Prostate gland (tissue), 2 donors: ENCODE measurements around the gene ACD. TPM values are rescaled to one million over a fixed set of nuclear protein-coding genes. Genes with fewer than 3 reads are reported as not detected.
"Not testable (repeated sequence)": the region's sequence is repeated elsewhere in the genome, so short reads cannot be mapped to it uniquely, and the experiment has no call there.

ENCODE experiments used
- DNase-seq: peaks from one replicate; pipeline ENCODE4 v3.0.0-alpha.2; 2019; ENCODE audit warnings: low spot score
- H3K27ac ChIP-seq, 2 donors: fragments of 200-600 bp; sonication (generic); 2 replicates each; pipeline ENCODE4 v1.5.1; 2017 to 2019
- H3K27me3 ChIP-seq: fragments of 200-600 bp; sonication (generic); replicated peaks from 2 replicates; pipeline ENCODE4 v1.5.1; 2019; ENCODE audit not compliant: insufficient read depth
- H3K36me3 ChIP-seq, 2 donors: fragments of 200-600 bp; sonication (generic); 1 replicate in 1 of 2; 2 replicates in 1 of 2; pipeline versions ENCODE4 v1.5.1 to v1.8.1; 2017 to 2019
- H3K4me1 ChIP-seq: fragments of 200-600 bp; sonication (generic); replicated peaks from 2 replicates; pipeline ENCODE4 v1.5.1; 2019
- H3K4me3 ChIP-seq, 2 donors: fragments of 200-600 bp; sonication (generic); 2 replicates each; pipeline ENCODE4 v1.5.1; 2017 to 2019
- H3K9me3 ChIP-seq: fragments of 200-600 bp; sonication (generic); 2 replicates; pipeline ENCODE4 v1.5.1; 2017
- CTCF ChIP-seq, 4 experiments: fragments of 200-600 bp in 2 of 4; fragments of 450-650 bp in 2 of 4; sonication (generic) in 2 of 4; IDR thresholded peaks; 1 replicate in 3 of 4; 2 replicates in 1 of 4; pipeline ENCODE4 v1.5.1; 2016 to 2019; ENCODE audit warnings: antibody characterized with exemption in 4 of 4, mild to moderate bottlenecking in 2 of 4, moderate library complexity in 2 of 4
- POLR2A ChIP-seq: fragments of 450-650 bp; IDR thresholded peaks from one replicate; pipeline ENCODE4 v1.6.1; 2016; ENCODE audit warnings: antibody characterized with exemption, mild to moderate bottlenecking
- POLR2AphosphoS5 ChIP-seq: sonication (generic); formaldehyde crosslinking; IDR thresholded peaks from one replicate; pipeline ENCODE4 v1.6.1; 2017; ENCODE audit warnings: antibody characterized with exemption
- WGBS: methylation state at CpG from one replicate; pipeline ENCODE4 v1.1.5; 2018; 5-methylcytosine and 5-hydroxymethylcytosine counted together
- intact Hi-C: fragments of 100-400 bp; cut with DNase I; formaldehyde crosslinking; loops from one replicate; pipeline ENCODE4 v1.14.2; 2022
- total RNA-seq, 2 donors: library from RNA; depleted of rRNA; stranded (reverse); fragments of >200 nt; gene quantifications; one replicate each; pipeline ENCODE4 v1.1.0, GENCODE V29; 2016

Gene ACD
- total RNA-seq, 2 donors from 2014 or later, result 17.1 to 45.4 TPM

DNA sequence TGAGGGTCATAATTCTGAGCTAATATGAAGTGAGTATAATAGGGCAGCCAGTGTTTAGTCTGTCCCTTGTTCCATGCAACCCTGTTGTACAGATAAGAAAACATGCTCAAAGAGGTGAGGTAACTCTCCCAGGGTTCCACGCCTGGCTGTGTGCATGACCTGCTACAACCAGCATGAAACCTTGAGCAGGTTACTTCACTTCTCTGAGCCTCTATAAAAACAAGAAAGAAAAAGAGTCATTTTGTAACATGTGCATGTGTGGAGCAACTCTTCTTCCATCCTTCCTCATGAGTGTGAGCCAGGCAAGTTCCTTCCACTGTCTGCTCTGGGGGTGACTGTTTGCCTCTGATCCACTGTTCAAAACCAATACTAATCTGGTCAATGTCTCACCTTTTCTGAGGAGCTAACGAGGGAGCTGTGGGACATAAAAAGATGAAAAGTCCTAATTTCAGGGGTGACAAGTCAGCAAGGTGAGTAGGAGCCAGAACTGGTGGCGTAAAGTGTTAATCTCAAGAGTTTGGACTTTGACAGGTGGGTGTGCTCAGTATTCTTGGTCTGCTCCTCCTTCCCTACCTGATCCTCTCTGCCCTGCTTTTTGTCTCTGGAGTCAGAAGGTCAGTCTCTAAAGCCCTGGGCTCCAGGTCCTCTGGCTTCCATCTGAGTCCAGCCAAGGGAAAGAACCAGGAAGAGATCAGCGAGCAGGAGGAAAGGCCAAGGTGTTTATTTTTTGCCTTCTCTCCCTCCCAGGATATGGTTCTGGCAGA, 37.5 kb upstream of the ACD start:
- DNase-seq, result no peak
- intact Hi-C loops, result no loop called here

GRCh38 chr16:67694611-67695010, 34.6 kb upstream of the ACD start:
- H3K9me3 ChIP-seq, result no peaks in the 10 kb centered on the region
- intact Hi-C loops, result no loop called here
- TF ChIP-seq POLR2A, result no peak
- no peak for TF ChIP-seq CTCF (IDR thresholded peaks at IDR 0.05)
- TF ChIP-seq POLR2AphosphoS5, result no peak
- H3K27me3 ChIP-seq, result no peaks in the 10 kb centered on the region
- 42% methylated on average over 2 of the region's 2 CpGs for WGBS
- no peak for DNase-seq
- no peaks in the 10 kb centered on the region for H3K4me1 ChIP-seq
- no peaks in the 10 kb centered on the region for H3K36me3 ChIP-seq
- no peak overlapping the region for H3K4me3 ChIP-seq
- no peak overlapping the region for H3K27ac ChIP-seq

More for the DNA sequence above, 37.5 kb upstream of the ACD start:
- no peaks in the 10 kb centered on the region for H3K36me3 ChIP-seq
- TF ChIP-seq POLR2AphosphoS5 (no peak), CTCF (IDR thresholded peaks at IDR 0.05) (no peak), POLR2A (no peak)
- 83% methylated on average over 4 of the region's 4 CpGs for WGBS
- H3K4me1 ChIP-seq, result no peaks in the 10 kb centered on the region
- H3K4me3 ChIP-seq, result no peak overlapping the region
- no peak overlapping the region for H3K27ac ChIP-seq
- no peaks in the 10 kb centered on the region for H3K27me3 ChIP-seq
- H3K9me3 ChIP-seq, result no peaks in the 10 kb centered on the region

DNA sequence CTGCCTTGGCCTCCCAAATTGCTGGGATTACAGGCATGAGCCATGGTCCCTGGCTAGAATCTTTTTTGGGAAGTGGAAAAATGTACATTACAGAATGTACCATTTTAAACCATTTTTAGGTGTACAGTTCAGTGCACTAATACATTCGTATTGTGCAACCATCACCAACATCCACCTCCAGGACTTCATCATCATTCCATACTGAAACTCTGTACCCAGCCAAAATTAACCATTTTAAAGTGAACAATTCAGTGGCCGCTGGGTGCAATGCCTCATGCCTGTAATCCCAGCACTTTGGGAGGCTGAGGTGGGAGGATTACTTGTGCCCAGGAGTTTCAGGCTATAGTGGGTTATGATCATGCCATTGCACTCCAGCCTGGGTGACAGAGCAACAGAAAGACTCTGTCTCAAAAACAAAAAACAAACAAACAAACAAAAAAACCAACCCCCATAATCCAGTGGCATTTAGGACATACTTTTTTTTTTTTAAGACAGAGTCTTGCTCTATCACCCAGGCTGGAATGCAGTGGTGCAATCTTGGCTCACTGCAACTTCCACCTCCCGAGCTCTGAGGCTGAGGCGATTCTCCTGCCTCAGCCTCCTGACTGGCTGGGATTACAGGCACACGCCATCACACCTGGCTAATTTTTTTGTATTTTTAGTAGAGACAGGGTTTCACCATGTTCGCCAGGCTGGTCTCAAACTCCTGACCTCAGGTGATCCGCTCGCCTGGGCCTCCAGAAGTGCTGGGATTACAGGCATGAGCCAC, 33.6 kb upstream of the ACD start:
- H3K4me1 ChIP-seq, DNase-seq, H3K27ac ChIP-seq, H3K27me3 ChIP-seq, H3K9me3 ChIP-seq, H3K36me3 ChIP-seq, H3K4me3 ChIP-seq, intact Hi-C loops: not testable (repeated sequence)
- WGBS, result 92% methylated on average over 8 of the region's 8 CpGs

DNA sequence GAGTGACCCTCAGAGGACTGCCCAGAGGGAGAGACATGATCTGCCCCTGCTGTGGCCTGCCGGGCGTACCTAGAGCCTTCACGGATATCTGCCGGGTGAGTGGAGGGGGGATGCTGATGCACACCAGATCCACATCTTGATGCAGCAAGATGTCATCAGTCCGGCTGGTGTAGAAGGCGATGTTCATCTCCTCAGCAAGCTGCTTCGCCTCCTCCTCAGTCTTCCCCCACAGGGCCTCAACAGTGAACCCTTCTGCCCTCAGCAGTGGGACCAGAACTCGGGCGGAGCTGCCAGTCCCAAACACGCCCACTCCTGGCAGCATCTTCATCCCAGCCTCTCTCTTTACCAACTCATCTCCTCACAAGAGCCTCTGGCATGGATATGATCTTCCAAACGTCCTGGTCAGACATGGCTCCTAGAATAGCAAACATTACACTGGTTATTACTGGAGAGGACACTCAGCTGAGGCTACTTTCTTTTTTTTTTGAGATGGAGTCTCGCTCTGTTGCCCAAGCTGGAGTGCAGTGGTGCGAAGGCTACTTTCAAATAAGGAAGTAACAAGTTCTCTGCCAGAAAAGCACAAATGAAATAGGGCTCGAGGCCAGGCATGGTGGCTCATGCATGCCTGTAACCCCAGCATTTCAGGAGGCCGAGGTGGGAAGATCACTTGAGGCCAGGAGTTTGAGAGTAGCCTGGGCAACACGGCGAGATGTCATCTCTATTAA, 25.5 kb upstream of the ACD start:
- TF ChIP-seq POLR2AphosphoS5 (no peak), POLR2A (no peak), CTCF (IDR thresholded peaks at IDR 0.05) (no peak)
- WGBS, result 85% methylated on average over 17 of the region's 17 CpGs
- DNase-seq, result no peak
- H3K27ac ChIP-seq, result peak overlapping the region in 1 of 2 donors; percentile 15
- no peak overlapping the region for H3K4me3 ChIP-seq
- no peaks in the 10 kb centered on the region for H3K9me3 ChIP-seq
- intact Hi-C loops, result no loop called here
- no peaks in the 10 kb centered on the region for H3K36me3 ChIP-seq
- no peaks in the 10 kb centered on the region for H3K27me3 ChIP-seq
- no peaks in the 10 kb centered on the region for H3K4me1 ChIP-seq

- Histone ChIP-seq H3K27me3 (no peaks in the 10 kb centered on the region), H3K36me3 (no peaks in the 10 kb centered on the region), H3K4me3 (no peak overlapping the region), H3K27ac (no peak overlapping the region), H3K9me3 (no peaks in the 10 kb centered on the region), H3K4me1 (no peaks in the 10 kb centered on the region)
- no peak for DNase-seq
- TF ChIP-seq POLR2A (no peak), CTCF (IDR thresholded peaks at IDR 0.05) (no peak)
- 96% methylated on average over 4 of the region's 4 CpGs for WGBS
- intact Hi-C loops, result no loop called here
Observed at GRCh38 chr16:67683767-67684166, 23.7 kb upstream of the ACD start.
